DND-41 (cell line): ENCODE data around the gene CHSY3.

Source experiments
- EZH2 ChIP-seq: IDR thresholded peaks from 3 replicates; pipeline ENCODE4 v1.6.1; 2012; ENCODE audit warnings: borderline replicate concordance, low read depth, mild to moderate bottlenecking, moderate library complexity, low read length, inconsistent platforms; ENCODE audit not compliant: severe bottlenecking
- TF ChIP-seq, protein P1 (sequence below): IDR thresholded peaks from 2 replicates; pipeline ENCODE4 v1.5.1; 2012; ENCODE audit warnings: borderline replicate concordance, low read length, moderate library complexity, mild to moderate bottlenecking; ENCODE audit not compliant: poor library complexity, severe bottlenecking; ENCODE audit errors: extremely low read depth

DNA sequence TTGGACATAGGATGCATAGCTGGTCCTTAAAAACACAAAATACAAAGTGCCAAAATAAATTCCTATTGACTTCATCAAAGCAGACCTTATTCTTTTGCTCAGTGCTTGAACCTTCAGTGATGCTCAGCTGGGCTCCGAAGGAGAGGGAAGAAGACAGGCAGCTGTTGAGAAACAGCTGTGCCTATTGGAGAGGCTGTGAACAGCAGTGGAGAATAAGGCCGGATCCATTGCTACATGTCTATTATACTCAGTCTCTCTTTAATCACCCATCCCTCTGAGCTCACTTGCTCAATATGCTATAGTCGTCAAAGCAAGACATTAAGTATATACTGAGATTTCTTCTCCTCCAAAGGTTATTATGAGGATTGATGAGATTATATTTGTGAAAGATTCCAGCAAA is 174.4 kb downstream of the CHSY3 start:
- TF ChIP-seq, protein P1, sequence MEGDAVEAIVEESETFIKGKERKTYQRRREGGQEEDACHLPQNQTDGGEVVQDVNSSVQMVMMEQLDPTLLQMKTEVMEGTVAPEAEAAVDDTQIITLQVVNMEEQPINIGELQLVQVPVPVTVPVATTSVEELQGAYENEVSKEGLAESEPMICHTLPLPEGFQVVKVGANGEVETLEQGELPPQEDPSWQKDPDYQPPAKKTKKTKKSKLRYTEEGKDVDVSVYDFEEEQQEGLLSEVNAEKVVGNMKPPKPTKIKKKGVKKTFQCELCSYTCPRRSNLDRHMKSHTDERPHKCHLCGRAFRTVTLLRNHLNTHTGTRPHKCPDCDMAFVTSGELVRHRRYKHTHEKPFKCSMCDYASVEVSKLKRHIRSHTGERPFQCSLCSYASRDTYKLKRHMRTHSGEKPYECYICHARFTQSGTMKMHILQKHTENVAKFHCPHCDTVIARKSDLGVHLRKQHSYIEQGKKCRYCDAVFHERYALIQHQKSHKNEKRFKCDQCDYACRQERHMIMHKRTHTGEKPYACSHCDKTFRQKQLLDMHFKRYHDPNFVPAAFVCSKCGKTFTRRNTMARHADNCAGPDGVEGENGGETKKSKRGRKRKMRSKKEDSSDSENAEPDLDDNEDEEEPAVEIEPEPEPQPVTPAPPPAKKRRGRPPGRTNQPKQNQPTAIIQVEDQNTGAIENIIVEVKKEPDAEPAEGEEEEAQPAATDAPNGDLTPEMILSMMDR: no peak
- no peak for TF ChIP-seq EZH2
